Suprapubic skin (tissue), 3 donors: ENCODE measurements around the gene CITED2.

Source experiments
- POLR2AphosphoS5 ChIP-seq, 3 donors: sonication (generic); formaldehyde crosslinking; IDR thresholded peaks; one replicate each; pipeline ENCODE4 v1.6.1; 2017; ENCODE audit warnings: antibody characterized with exemption in 3 of 3
- TF ChIP-seq, protein P1 (sequence below), 2 donors: fragments of 200-600 bp in 1 of 2; fragments of 450-650 bp in 1 of 2; sonication (generic) in 1 of 2; IDR thresholded peaks; one replicate each; pipeline ENCODE4 v1.5.1; 2016 to 2019; ENCODE audit warnings: antibody characterized with exemption in 2 of 2, mild to moderate bottlenecking in 1 of 2, moderate library complexity in 1 of 2

DNA sequence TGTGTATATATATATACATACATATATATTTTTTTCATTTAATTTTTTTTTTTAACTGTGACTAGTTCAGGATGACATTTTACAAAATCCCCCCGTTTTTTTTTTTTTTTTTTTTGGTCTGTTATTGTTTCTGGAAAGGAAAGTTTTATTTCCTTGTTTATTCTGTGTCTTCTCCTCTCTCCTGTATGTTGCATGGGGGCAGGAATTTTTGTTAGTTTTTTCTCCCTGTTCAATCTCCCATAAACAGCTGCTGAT is 50.2 kb downstream of the CITED2 start:
- TF ChIP-seq POLR2AphosphoS5 (IDR thresholded peaks at IDR 0.05), result no peak
- TF ChIP-seq, protein P1, sequence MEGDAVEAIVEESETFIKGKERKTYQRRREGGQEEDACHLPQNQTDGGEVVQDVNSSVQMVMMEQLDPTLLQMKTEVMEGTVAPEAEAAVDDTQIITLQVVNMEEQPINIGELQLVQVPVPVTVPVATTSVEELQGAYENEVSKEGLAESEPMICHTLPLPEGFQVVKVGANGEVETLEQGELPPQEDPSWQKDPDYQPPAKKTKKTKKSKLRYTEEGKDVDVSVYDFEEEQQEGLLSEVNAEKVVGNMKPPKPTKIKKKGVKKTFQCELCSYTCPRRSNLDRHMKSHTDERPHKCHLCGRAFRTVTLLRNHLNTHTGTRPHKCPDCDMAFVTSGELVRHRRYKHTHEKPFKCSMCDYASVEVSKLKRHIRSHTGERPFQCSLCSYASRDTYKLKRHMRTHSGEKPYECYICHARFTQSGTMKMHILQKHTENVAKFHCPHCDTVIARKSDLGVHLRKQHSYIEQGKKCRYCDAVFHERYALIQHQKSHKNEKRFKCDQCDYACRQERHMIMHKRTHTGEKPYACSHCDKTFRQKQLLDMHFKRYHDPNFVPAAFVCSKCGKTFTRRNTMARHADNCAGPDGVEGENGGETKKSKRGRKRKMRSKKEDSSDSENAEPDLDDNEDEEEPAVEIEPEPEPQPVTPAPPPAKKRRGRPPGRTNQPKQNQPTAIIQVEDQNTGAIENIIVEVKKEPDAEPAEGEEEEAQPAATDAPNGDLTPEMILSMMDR (IDR thresholded peaks at IDR 0.05), result no peak
